Smooth muscle cell (in vitro differentiated cells): ENCODE measurements around the gene MAN1A2. TPM values are rescaled to one million over a fixed set of nuclear protein-coding genes. Genes with fewer than 3 reads are reported as not detected.

Experiments used
- DNase-seq: peaks from one replicate; lab custom pipeline; 2025; ENCODE audit not compliant: unreplicated experiment; lab: John Stamatoyannopoulos, UW
- H2AFZ ChIP-seq: fragments of 200-600 bp; sonication (generic); 2 replicates; pipeline ENCODE4 v1.6.0; 2016; ENCODE audit warnings: antibody characterized with exemption, low read depth, mild to moderate bottlenecking
- H3F3A ChIP-seq: fragments of 200-600 bp; sonication (generic); 2 replicates; pipeline ENCODE4 v1.6.0; 2017; ENCODE audit warnings: antibody characterized with exemption, low read depth
- H3K27ac ChIP-seq: fragments of 200-600 bp; sonication (generic); 2 replicates; pipeline ENCODE4 v1.5.1; 2016; ENCODE audit warnings: low read depth, mild to moderate bottlenecking
- H3K27me3 ChIP-seq: fragments of 200-600 bp; sonication (generic); 2 replicates; pipeline ENCODE4 v1.6.1; 2016; ENCODE audit warnings: low read depth, mild to moderate bottlenecking
- H3K36me3 ChIP-seq: fragments of 200-600 bp; sonication (generic); 2 replicates; pipeline ENCODE4 v1.5.1; 2016; ENCODE audit warnings: low read depth
- H3K4me1 ChIP-seq: fragments of 200-600 bp; sonication (generic); 2 replicates; pipeline ENCODE4 v1.5.1; 2016; ENCODE audit warnings: low read depth
- H3K4me2 ChIP-seq: fragments of 200-600 bp; sonication (generic); 2 replicates; pipeline ENCODE4 v1.6.0; 2016; ENCODE audit warnings: mild to moderate bottlenecking
- H3K4me3 ChIP-seq: fragments of 200-600 bp; sonication (generic); 2 replicates; pipeline ENCODE4 v1.5.1; 2016; ENCODE audit warnings: mild to moderate bottlenecking
- H3K79me2 ChIP-seq: fragments of 200-600 bp; sonication (generic); 2 replicates; pipeline ENCODE4 v1.6.0; 2016; ENCODE audit warnings: low read depth, mild to moderate bottlenecking
- H3K9ac ChIP-seq: fragments of 200-600 bp; sonication (generic); 2 replicates; pipeline ENCODE4 v1.6.0; 2016; ENCODE audit warnings: low read depth
- H3K9me3 ChIP-seq: fragments of 200-600 bp; sonication (generic); replicated peaks from 2 replicates; pipeline ENCODE4 v1.5.1; 2016; ENCODE audit warnings: low read depth
- H4K20me1 ChIP-seq: fragments of 200-600 bp; sonication (generic); 2 replicates; pipeline ENCODE4 v1.6.0; 2016; ENCODE audit warnings: low read depth
- WGBS: methylation state at CpG from one replicate; pipeline ENCODE4 v1.1.7; 2016; ENCODE audit warnings: low lambda C conversion rate; 5-methylcytosine and 5-hydroxymethylcytosine counted together
- polyA plus RNA-seq: library from polyadenylated mRNA; unstranded; fragments of >200 nt; fragmentation: Nextera tagmentation; extraction: Ambion mirVana; gene quantifications from 2 replicates; pipeline ENCODE4 v1.2.1, GENCODE V29; 2016
- total RNA-seq: library from RNA; depleted of rRNA; stranded (reverse); fragments of >200 nt; gene quantifications from 2 replicates; pipeline ENCODE4 v1.2.3, GENCODE V29; 2014
- TF ChIP-seq, protein P1 (sequence below): fragments of 200-600 bp; sonication (generic); IDR thresholded peaks from 2 replicates; pipeline ENCODE4 v1.5.1; 2017; ENCODE audit warnings: borderline replicate concordance, mild to moderate bottlenecking, antibody characterized with exemption; ENCODE audit not compliant: insufficient read depth, poor library complexity, severe bottlenecking

Gene MAN1A2
- total and polyA plus RNA-seq, 2 experiments from 2014 or later, result 18.2 to 48.8 TPM

- Histone ChIP-seq H3K27me3 (no peaks in the 10 kb centered on the region), H3K79me2 (no peaks in the 10 kb centered on the region), H3K9ac (no peak overlapping the region), H2AFZ (no peak overlapping the region), H3K4me1 (no peaks in the 10 kb centered on the region), H4K20me1 (no peaks in the 10 kb centered on the region), H3K9me3 (no peaks in the 10 kb centered on the region), H3K4me3 (no peak overlapping the region), H3F3A (no peaks in the 10 kb centered on the region), H3K4me2 (no peak overlapping the region), H3K36me3 (peaks cover under 1% of the 10 kb centered on the region), H3K27ac (no peak overlapping the region)
- DNase-seq, result no peak
- TF ChIP-seq, protein P1, sequence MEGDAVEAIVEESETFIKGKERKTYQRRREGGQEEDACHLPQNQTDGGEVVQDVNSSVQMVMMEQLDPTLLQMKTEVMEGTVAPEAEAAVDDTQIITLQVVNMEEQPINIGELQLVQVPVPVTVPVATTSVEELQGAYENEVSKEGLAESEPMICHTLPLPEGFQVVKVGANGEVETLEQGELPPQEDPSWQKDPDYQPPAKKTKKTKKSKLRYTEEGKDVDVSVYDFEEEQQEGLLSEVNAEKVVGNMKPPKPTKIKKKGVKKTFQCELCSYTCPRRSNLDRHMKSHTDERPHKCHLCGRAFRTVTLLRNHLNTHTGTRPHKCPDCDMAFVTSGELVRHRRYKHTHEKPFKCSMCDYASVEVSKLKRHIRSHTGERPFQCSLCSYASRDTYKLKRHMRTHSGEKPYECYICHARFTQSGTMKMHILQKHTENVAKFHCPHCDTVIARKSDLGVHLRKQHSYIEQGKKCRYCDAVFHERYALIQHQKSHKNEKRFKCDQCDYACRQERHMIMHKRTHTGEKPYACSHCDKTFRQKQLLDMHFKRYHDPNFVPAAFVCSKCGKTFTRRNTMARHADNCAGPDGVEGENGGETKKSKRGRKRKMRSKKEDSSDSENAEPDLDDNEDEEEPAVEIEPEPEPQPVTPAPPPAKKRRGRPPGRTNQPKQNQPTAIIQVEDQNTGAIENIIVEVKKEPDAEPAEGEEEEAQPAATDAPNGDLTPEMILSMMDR, result no peak
Measured at GRCh38 chr1:117479086-117479485, 111.8 kb downstream of the MAN1A2 start.

DNA sequence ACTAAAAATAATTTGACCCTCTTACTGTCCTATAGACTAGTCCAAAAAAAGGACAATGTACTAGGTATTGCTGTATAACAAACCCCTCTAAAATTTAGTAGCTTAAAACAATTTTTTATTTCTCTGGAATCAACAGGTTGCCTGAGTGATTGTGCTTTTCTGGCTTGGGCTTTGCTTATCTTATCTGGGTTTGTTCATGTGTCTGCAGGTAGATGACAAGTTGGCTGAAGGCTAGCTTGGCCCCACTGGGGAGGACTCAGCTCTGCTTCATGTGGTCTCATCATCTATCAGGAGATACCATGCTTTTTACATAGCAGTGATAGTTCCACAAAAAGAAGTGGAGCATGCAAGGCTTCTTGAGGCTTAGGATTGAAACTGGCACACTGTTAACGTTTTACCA is 114.2 kb downstream of the MAN1A2 start:
- Histone ChIP-seq H3K27me3 (no peaks in the 10 kb centered on the region), H3F3A (no peaks in the 10 kb centered on the region), H4K20me1 (no peaks in the 10 kb centered on the region), H3K4me2 (no peak overlapping the region), H2AFZ (no peak overlapping the region), H3K79me2 (no peaks in the 10 kb centered on the region), H3K36me3 (peaks cover 4% of the 10 kb centered on the region), H3K27ac (no peak overlapping the region), H3K9ac (no peak overlapping the region), H3K4me3 (no peak overlapping the region), H3K9me3 (no peaks in the 10 kb centered on the region), H3K4me1 (no peaks in the 10 kb centered on the region)
- 95% methylated on average over 1 of the region's 1 CpG for WGBS
- no peak for DNase-seq
- TF ChIP-seq, protein P1, result no peak

DNA sequence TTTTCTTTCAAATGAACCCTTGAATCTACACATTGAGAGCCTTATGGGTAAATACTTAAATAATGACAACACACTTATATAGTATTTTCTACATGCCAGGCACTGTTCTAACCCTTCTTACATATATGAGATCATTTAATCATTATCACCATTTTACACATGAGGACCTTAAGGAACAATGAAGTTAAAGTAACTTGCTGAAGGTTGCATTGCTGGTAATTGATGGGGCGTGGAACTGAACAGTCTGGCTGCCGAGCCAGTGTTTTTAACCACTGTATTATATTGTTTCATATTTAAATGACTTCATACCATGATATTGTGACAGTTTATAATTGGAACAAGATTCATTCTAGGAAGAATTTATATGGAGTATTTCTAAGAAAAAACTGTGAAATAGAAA is 126.7 kb downstream of the MAN1A2 start:
- Histone ChIP-seq H4K20me1 (no peaks in the 10 kb centered on the region), H3K9ac (no peak overlapping the region), H3K9me3 (no peaks in the 10 kb centered on the region), H3K27me3 (no peaks in the 10 kb centered on the region), H2AFZ (no peak overlapping the region), H3K27ac (no peak overlapping the region), H3F3A (no peaks in the 10 kb centered on the region), H3K36me3 (no peaks in the 10 kb centered on the region), H3K4me3 (no peak overlapping the region), H3K4me2 (no peak overlapping the region), H3K79me2 (no peaks in the 10 kb centered on the region), H3K4me1 (no peaks in the 10 kb centered on the region)
- DNase-seq, result no peak
- WGBS, result 94% methylated on average over 2 of the region's 2 CpGs
- TF ChIP-seq, protein P1, result no peak

DNA sequence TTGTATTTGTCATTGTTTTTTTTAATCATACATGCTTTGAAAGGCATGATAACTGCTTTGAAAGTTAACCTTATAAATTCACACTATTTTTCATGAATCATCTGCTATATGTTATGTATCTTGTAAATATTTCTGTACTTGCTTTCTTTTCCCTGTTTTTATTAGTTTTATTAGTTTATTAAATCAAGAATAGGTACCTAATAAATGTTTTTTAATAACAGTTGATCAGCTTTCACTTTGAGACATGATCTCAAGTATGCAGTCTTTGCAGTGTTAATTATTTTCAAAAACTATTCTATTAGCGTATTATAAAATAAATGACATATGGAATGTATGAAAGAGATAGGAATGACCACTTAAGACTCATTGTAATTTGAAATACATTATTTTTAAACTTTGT is 127.8 kb downstream of the MAN1A2 start:
- Histone ChIP-seq H2AFZ (no peak overlapping the region), H3K4me2 (no peak overlapping the region), H3K9ac (no peak overlapping the region), H3F3A (no peaks in the 10 kb centered on the region), H3K9me3 (no peaks in the 10 kb centered on the region), H4K20me1 (no peaks in the 10 kb centered on the region), H3K36me3 (no peaks in the 10 kb centered on the region), H3K27ac (no peak overlapping the region), H3K79me2 (no peaks in the 10 kb centered on the region), H3K4me1 (no peaks in the 10 kb centered on the region), H3K4me3 (no peak overlapping the region), H3K27me3 (no peaks in the 10 kb centered on the region)
- DNase-seq, result no peak
- 100% methylated on average over 1 of the region's 1 CpG for WGBS
- TF ChIP-seq, protein P1, result no peak
